Activated gamma-delta T cell treated with anti-CD3 and anti-CD28 coated beads, Interleukin-2, amount 50 U/mL, for 16 hours (primary cell): ENCODE data around the gene SNAPIN.
"Not testable (repeated sequence)": the region's sequence is repeated elsewhere in the genome, so short reads cannot be mapped to it uniquely, and the experiment has no call there.

Experiments used
- DNase-seq: peaks from one replicate; pipeline ENCODE4 v3.0.0-alpha.2; 2020; ENCODE audit warnings: low read depth

SNAPIN gene

DNA sequence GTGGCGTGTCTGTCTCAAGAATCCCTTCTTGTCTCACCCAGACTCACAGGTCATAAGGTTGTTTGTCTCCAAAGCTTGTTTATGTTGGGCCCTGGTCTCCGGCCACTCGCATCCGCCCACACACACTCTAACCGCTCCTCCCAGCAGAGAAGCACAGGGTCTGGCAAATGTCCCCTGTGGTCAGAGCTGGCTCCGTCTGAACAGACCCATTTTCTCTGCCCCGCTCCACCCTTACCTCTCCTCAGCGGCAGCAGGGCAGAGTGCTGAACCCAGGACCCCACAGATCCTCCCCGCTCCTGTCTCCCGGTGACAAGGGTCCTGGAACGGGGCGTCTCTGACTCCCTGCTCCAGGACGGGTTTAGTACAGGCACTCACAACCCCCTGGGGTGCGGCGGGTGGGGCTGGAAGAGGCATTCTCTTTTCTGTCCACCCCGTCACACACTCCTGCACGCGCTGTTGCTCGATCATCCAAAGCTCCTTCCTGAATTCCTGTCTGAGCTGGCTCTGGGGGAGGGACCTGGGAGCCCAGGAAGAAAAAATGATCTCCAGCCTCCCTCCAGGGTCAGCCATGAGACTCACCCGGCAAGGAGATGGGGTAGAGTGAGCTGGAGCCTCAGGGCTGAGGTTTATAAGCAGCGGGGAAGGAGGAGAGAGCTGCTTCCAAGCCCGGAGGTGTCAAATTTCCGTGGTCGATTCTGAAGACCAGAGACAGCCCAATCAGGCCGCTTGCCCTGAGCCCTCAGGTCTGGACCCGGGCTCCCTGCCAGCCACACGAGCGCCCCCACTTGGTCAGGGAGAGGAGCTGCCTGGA lies 31.4 kb upstream of the SNAPIN start, which contains the start of gene S100A13:
Gene S100A13 (minus strand): TSS at position 602 of the 811 bp plus-strand sequence. CDS start 1,033 bp downstream, outside the sequence.
- DNase-seq = no peak

- DNase-seq = no peak
These were observed 30.5 kb upstream of the SNAPIN start, which contains the start of gene S100A1 for GRCh38 chr1:153627715-153628626. S100A1 (plus strand) TSS chr1:153628434; CDS start chr1:153630522, 2,088 bp downstream.

DNA sequence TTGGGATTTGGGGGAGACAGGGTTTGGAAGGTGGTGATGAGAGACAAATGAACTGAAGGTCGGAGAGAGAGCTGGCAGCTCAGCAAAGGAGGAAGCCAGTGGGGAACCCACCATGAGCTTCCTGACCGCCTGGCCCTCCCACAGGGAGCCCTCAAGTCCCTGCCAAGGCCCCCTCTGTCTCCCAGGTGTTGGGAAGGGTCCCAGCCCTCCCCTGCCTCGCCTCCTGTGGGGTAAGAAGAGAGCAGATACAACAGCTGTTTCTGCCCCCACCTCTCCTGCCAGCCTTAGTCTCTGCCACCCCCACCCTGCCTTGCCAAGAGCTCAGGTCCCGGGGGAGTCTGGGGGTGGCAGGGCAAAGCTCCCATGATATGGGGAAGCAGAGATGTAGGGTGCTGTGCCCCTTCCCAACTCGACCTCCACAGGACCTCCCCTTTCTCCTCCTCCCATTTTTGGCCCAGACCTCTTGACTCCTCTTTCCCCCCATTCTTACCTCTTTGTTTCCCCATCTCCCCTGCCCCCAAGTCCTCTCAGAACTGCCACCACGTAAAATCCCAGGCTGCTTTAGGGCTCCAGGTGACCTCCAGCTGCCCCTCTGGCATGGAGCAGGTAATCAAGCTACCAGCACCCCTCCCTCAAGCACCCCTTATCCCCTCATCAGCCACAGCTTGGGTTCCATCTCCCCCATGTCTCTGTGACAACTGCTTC lies 29.7 kb upstream of the SNAPIN start:
- no peak for DNase-seq

GRCh38 chr1:153629343-153629665 lies 29.2 kb upstream of the SNAPIN start:
- DNase-seq = no peak

GRCh38 chr1:153629971-153630370 lies 28.5 kb upstream of the SNAPIN start:
- DNase-seq = no peak

- no peak for DNase-seq
These were observed 28.1 kb upstream of the SNAPIN start for GRCh38 chr1:153630384-153630783.

- DNase-seq = no peak
These were observed 27.2 kb upstream of the SNAPIN start for GRCh38 chr1:153631047-153632022.

DNA sequence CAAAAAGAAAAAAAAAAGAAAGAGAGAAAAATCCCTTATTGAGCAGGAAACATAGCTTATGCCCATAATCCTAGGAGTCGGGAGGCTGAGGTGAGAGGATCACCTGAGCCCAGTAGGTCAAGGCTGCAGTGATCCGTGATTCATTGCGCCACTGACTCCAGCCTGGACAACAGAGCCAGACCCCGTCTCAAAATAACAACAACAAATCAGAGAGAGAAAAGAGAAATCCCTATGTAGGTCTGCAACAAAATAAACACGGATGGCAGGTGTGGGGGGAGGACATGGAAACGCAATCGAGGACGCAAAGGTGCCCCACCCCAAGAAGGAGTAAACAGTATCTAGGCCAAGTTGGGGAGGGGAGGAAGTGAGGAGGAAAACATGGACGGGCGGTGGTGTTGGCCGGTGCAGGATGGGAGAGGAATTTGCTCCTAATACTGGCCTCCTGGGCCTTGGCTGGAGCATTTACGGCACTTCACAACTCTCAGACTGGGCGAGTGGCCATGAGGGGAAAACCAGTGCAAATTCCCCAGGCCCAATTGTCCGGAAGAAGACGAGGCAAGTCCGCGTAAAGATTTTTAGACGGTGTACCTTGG lies 25.2 kb upstream of the SNAPIN start:
- DNase-seq = no peak

GRCh38 chr1:153633754-153634665 lies 24.5 kb upstream of the SNAPIN start, which contains the start of gene CHTOP:
CHTOP (plus strand) TSS chr1:153634066; CDS start chr1:153636589, 2,523 bp downstream.
- peak; percentile 92 for DNase-seq

- DNase-seq = no peak
These were observed 22.6 kb upstream of the SNAPIN start for GRCh38 chr1:153635872-153636271.

DNA sequence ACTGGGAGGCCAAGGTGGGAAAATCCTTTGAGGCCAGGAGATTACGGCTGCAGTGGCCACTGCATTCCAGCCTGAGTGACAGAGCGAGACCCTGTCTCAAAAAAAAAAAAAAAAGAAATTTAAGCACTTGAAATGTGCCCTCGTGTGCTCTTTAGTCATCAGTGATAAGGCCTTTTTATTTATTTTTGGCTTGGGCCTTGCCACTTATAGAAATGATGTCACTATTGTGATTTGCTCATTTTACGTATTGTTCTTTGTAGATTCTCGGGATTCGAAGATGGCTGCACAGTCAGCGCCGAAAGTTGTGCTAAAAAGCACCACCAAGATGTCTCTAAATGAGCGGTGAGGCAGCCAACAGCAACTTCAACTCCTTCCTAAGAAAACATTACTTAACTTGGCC lies 22.2 kb upstream of the SNAPIN start:
- no peak for DNase-seq

- DNase-seq = no peak
These were observed 20.2 kb upstream of the SNAPIN start for GRCh38 chr1:153638261-153638660.

- no peak for DNase-seq
These were observed 19.2 kb upstream of the SNAPIN start for GRCh38 chr1:153639280-153639679.

GRCh38 chr1:153640213-153640612 lies 18.3 kb upstream of the SNAPIN start:
- not testable (repeated sequence) for DNase-seq

DNA sequence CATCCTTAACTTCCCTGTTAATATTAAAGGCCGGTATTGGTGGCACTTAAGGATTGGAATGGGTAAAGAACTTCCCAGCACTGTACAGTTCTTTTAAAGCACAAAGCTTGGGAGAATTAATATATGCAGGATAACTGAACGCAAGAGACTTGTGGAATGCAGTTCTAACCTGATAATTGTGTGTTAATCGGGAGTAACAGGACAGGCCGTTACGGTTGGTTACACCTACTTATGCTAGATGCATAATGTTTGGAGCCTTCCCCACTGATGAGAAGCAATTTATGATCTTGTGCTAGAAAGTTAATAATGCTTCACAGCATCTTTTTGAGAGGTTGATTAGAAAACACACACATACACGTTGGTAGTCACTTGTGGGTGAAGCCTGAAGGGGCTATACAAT lies 17.6 kb upstream of the SNAPIN start:
- DNase-seq = no peak

GRCh38 chr1:153642161-153642560 lies 16.3 kb upstream of the SNAPIN start:
- no peak for DNase-seq

GRCh38 chr1:153643100-153643499 lies 15.4 kb upstream of the SNAPIN start:
- DNase-seq = no peak

- DNase-seq = no peak
These were observed 14.7 kb upstream of the SNAPIN start for GRCh38 chr1:153643816-153644215.

DNA sequence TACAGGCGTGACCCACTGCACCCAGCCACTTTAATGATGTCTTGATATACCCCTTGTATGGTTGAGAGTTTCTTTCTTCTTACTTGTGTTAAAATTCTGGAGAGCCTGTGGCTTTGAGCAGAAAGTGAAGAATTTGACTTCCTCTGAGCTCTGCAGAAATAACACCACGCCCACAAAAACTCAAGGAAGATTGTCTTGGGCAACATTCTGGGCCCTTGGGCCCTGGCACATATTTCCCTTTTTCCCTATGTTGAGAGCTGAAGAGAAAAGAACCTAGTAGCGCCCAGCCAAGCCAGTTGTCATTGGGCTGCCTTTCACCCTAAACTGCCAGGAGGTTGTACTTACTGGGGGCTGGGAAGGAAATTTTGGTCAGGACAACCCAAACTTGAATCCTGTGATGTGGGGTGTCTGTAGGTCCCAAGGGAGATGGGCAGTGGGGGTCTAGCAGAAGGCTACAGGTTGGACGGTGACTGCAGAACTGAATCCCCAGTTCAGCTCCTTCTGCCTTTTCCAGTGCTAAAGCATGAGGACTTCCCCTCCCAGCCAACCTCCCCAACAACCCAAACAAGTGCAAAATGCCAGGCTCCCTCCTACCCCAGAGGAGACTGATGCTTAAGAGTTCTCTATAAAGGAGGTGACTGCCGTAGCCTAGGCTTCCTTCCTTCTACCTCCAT lies 11.7 kb upstream of the SNAPIN start:
- DNase-seq = no peak
